Measurements from ENCODE around the gene ODF2.
"Not testable (repeated sequence)": the region's sequence is repeated elsewhere in the genome, so short reads cannot be mapped to it uniquely, and the experiment has no call there.

ODF2 gene

GRCh38 chr9:128455849-128456612, at the start of gene ODF2:
Gene ODF2, plus strand, starts transcription at chr9:128456006. Its CDS starts 86 bp downstream, at chr9:128456092.
- H3K27me3 Mint-ChIP-seq: no peaks in the 10 kb centered on the region
- DNase-seq (peak; percentile 98 to 99), ATAC-seq (peak; percentile 94)
- no peaks in the 10 kb centered on the region for H3K9me3 Mint-ChIP-seq
- peaks cover 39% of the 10 kb centered on the region for H3K4me1 Mint-ChIP-seq
- peak within 1 kb of the TSS; percentile 88 to 98 for H3K4me3 Mint-ChIP-seq
- peak within 1 kb of the TSS; percentile 86 to 97 for H3K27ac Mint-ChIP-seq

GRCh38 chr9:128406848-128407391, 48.9 kb upstream of the ODF2 start:
- Mint-ChIP-seq H3K4me3 (no peak overlapping the region), H3K9me3 (no peaks in the 10 kb centered on the region), H3K27ac (no peak overlapping the region), H3K27me3 (peaks cover 60% of the 10 kb centered on the region), H3K4me1 (no peaks in the 10 kb centered on the region)
- DNase-seq (no peak), ATAC-seq (no peak)

- H3K9me3 Mint-ChIP-seq: no peaks in the 10 kb centered on the region
- ATAC-seq (no peak), DNase-seq (no peak)
- H3K4me1 Mint-ChIP-seq: no peaks in the 10 kb centered on the region
- H3K27me3 Mint-ChIP-seq: peaks cover 66% of the 10 kb centered on the region
- H3K4me3 Mint-ChIP-seq: no peak overlapping the region
- H3K27ac Mint-ChIP-seq: no peak overlapping the region
Observed at GRCh38 chr9:128408963-128409431, 46.8 kb upstream of the ODF2 start.

GRCh38 chr9:128409450-128409849, 46.4 kb upstream of the ODF2 start:
- DNase-seq (no peak), ATAC-seq (no peak)
- Mint-ChIP-seq H3K27ac (no peak overlapping the region), H3K9me3 (no peaks in the 10 kb centered on the region), H3K4me3 (no peak overlapping the region), H3K4me1 (no peaks in the 10 kb centered on the region), H3K27me3 (peaks cover 68% of the 10 kb centered on the region)

GRCh38 chr9:128409978-128410377, 45.8 kb upstream of the ODF2 start:
- Mint-ChIP-seq H3K27me3 (peaks cover 70% of the 10 kb centered on the region), H3K27ac (no peak overlapping the region), H3K4me3 (no peak overlapping the region), H3K9me3 (no peaks in the 10 kb centered on the region), H3K4me1 (no peaks in the 10 kb centered on the region)
- no peak for ATAC-seq
- DNase-seq: no peak

GRCh38 chr9:128411364-128412119, 44.3 kb upstream of the ODF2 start:
- Mint-ChIP-seq H3K27me3 (peaks cover 73% of the 10 kb centered on the region), H3K4me3 (no peak overlapping the region), H3K4me1 (peaks cover 2% of the 10 kb centered on the region), H3K9me3 (no peaks in the 10 kb centered on the region), H3K27ac (no peak overlapping the region)
- DNase-seq (no peak), ATAC-seq (no peak)

GRCh38 chr9:128412120-128412790, 43.6 kb upstream of the ODF2 start:
- peak; percentile 79 for ATAC-seq
- peaks cover 73% of the 10 kb centered on the region for H3K27me3 Mint-ChIP-seq
- peak; percentile 50 to 64 for DNase-seq

GRCh38 chr9:128413728-128414127, 42.1 kb upstream of the ODF2 start:
- not testable (repeated sequence) for H3K27ac Mint-ChIP-seq, H3K9me3 Mint-ChIP-seq, H3K4me1 Mint-ChIP-seq, DNase-seq, ATAC-seq, H3K4me3 Mint-ChIP-seq
- H3K27me3 Mint-ChIP-seq: peaks cover 75% of the 10 kb centered on the region

More at GRCh38 chr9:128412120-128412790, 43.6 kb upstream of the ODF2 start:
- Mint-ChIP-seq H3K4me3 (no peak overlapping the region), H3K9me3 (no peaks in the 10 kb centered on the region), H3K27ac (no peak overlapping the region), H3K4me1 (peaks cover 5% of the 10 kb centered on the region)

- DNase-seq (no peak), ATAC-seq (no peak)
- no peak overlapping the region for H3K27ac Mint-ChIP-seq
- peaks cover 77% of the 10 kb centered on the region for H3K27me3 Mint-ChIP-seq
- no peaks in the 10 kb centered on the region for H3K9me3 Mint-ChIP-seq
- H3K4me3 Mint-ChIP-seq: no peak overlapping the region
- peaks cover 10% of the 10 kb centered on the region for H3K4me1 Mint-ChIP-seq
Observed at GRCh38 chr9:128414461-128414860, 41.3 kb upstream of the ODF2 start.

GRCh38 chr9:128415281-128415680, 40.5 kb upstream of the ODF2 start:
- no peak for DNase-seq
- no peak for ATAC-seq
- H3K27ac Mint-ChIP-seq: no peak overlapping the region
- no peak overlapping the region for H3K4me3 Mint-ChIP-seq
- H3K4me1 Mint-ChIP-seq: peaks cover 17% of the 10 kb centered on the region
- no peaks in the 10 kb centered on the region for H3K9me3 Mint-ChIP-seq
- peaks cover 76% of the 10 kb centered on the region for H3K27me3 Mint-ChIP-seq

GRCh38 chr9:128416014-128416413, 39.8 kb upstream of the ODF2 start:
- peaks cover 18% of the 10 kb centered on the region for H3K4me1 Mint-ChIP-seq
- no peak overlapping the region for H3K27ac Mint-ChIP-seq
- no peaks in the 10 kb centered on the region for H3K9me3 Mint-ChIP-seq
- no peak overlapping the region for H3K4me3 Mint-ChIP-seq
- H3K27me3 Mint-ChIP-seq: peaks cover 68% of the 10 kb centered on the region
- no peak for ATAC-seq
- no peak for DNase-seq

- Mint-ChIP-seq H3K4me1 (peaks cover 24% of the 10 kb centered on the region), H3K4me3 (no peak overlapping the region), H3K27me3 (peaks cover 63% of the 10 kb centered on the region), H3K9me3 (no peaks in the 10 kb centered on the region), H3K27ac (no peak overlapping the region)
- ATAC-seq: no peak
- no peak for DNase-seq
Observed at GRCh38 chr9:128416432-128417019, 39.3 kb upstream of the ODF2 start.

GRCh38 chr9:128419061-128419925, 36.5 kb upstream of the ODF2 start:
- DNase-seq: peak in 1 of 2 donors; percentile 19
- no peaks in the 10 kb centered on the region for H3K9me3 Mint-ChIP-seq
- ATAC-seq: no peak
- H3K4me1 Mint-ChIP-seq: peaks cover 37% of the 10 kb centered on the region
- H3K27me3 Mint-ChIP-seq: peaks cover 61% of the 10 kb centered on the region
- H3K4me3 Mint-ChIP-seq: peak overlapping the region; percentile 78 to 89
- peak overlapping the region in 1 of 2 donors; percentile 63 for H3K27ac Mint-ChIP-seq

- Mint-ChIP-seq H3K4me1 (peaks cover 37% of the 10 kb centered on the region), H3K27ac (peak overlapping the region in 1 of 2 donors; percentile 63), H3K9me3 (no peaks in the 10 kb centered on the region), H3K27me3 (peaks cover 53% of the 10 kb centered on the region), H3K4me3 (peak overlapping the region; percentile 78 to 89)
- ATAC-seq (peak; percentile 84), DNase-seq (peak; percentile 76 to 78)
Observed at GRCh38 chr9:128420060-128420650, 35.7 kb upstream of the ODF2 start.
